Measurements from ENCODE around the gene MSI2. TPM values are rescaled to one million over a fixed set of nuclear protein-coding genes. Genes with fewer than 3 reads are reported as not detected.

MSI2 gene
- total RNA-seq, 4 donors from 2014 or later: 60.7 to 101 (median 70.9) TPM

DNA sequence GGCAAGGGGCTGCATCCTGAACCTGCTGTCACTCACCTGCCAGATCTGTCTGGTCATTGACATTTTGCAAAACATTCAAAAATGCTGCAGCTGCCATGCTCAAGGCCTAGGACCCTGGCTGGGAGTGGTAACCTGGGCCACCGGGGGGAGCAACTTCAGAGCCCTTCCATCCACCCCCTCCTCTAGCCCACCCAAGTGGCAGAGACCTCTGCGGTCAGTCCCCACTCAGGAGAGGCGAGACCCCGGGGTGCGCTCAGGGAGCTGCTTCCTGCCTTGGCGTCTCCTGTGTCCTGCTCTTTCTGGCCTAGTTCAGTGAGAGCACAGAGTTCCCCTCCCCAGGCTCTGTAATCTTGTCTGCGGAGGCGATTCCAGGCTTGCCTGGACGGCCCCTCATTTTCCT lies 380.0 kb downstream of the MSI2 start:
- Histone ChIP-seq H3K27me3 (no peaks in the 10 kb centered on the region), H3K36me3 (peaks cover 0 to 3% of the 10 kb centered on the region in 2 donors), H3K27ac (no peak overlapping the region), H3K4me1 (no peaks in the 10 kb centered on the region), H3K9me3 (no peaks in the 10 kb centered on the region), H3K4me3 (replicated peaks in 1 of 3) (no peak overlapping the region)
- WGBS, 2 donors: 83 to 86% methylated on average over 9 of the region's 9 CpGs
- intact Hi-C loops (cut with DNase I): no loop called here
- DNase-seq: no peak
- TF ChIP-seq, protein P1, sequence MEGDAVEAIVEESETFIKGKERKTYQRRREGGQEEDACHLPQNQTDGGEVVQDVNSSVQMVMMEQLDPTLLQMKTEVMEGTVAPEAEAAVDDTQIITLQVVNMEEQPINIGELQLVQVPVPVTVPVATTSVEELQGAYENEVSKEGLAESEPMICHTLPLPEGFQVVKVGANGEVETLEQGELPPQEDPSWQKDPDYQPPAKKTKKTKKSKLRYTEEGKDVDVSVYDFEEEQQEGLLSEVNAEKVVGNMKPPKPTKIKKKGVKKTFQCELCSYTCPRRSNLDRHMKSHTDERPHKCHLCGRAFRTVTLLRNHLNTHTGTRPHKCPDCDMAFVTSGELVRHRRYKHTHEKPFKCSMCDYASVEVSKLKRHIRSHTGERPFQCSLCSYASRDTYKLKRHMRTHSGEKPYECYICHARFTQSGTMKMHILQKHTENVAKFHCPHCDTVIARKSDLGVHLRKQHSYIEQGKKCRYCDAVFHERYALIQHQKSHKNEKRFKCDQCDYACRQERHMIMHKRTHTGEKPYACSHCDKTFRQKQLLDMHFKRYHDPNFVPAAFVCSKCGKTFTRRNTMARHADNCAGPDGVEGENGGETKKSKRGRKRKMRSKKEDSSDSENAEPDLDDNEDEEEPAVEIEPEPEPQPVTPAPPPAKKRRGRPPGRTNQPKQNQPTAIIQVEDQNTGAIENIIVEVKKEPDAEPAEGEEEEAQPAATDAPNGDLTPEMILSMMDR (IDR thresholded peaks at IDR 0.05): no peak
- no peak for TF ChIP-seq POLR2A (IDR thresholded peaks at IDR 0.05)

DNA sequence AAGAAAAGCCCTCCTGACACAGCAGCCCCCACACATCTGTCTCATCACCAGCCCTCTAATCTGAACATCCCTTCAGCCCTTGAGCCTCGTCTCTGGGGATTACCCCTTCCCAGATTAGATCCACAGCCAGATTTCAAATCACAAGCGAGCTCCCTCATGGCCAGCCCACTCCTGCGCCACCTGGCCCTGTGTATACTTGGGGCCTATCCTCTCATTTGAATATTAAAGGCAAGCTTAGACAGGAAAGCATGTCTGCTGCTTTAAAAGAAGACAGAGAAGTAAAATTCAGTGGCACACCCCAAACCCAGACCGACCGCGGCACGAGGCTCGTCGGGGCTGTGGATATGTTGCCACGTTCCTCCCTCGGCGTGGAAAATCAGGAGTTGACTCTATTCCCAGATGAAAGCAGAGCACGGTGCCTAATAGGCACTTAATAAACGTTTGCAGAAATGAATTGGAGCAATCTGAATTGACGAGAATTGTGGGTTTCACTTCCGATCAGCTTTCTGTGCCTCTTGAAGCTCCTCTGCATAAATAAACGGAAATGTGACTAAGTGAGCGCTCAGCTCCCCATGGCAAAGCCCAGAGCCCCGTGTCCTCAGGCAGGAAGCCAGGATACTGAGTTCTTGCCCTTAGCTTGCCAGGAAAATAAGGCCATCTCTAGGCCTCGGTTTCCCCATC lies 380.8 kb downstream of the MSI2 start:
- Histone ChIP-seq H3K36me3 (peaks cover 0 to 3% of the 10 kb centered on the region in 2 donors), H3K27ac (no peak overlapping the region), H3K27me3 (no peaks in the 10 kb centered on the region), H3K4me1 (peaks cover 0 to 6% of the 10 kb centered on the region in 2 donors), H3K4me3 (replicated peaks in 1 of 3) (no peak overlapping the region), H3K9me3 (no peaks in the 10 kb centered on the region)
- no peak for TF ChIP-seq POLR2A (IDR thresholded peaks at IDR 0.05)
- TF ChIP-seq, protein P1 (IDR thresholded peaks at IDR 0.05): no peak
- DNase-seq: no peak
- 88 to 93% methylated on average over 20 of the region's 20 CpGs for WGBS, 2 donors
- intact Hi-C loops (cut with DNase I): no loop called here

DNA sequence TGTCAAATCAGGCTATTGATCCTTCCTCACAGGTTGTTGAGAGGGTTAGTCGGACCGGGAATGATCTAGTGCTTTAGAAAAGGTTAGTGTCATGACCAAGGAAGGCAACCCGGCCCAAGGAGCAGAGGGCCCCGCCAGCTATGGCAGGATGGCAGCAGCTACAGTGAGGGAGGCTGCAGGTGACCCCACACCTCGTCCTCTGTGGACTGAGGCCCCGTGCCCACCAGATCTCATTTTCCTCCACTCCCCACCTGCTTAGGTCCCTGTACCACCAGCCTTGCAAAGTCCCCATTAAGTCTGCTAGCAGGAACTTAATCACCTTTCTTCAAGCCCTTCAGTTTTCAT lies 381.3 kb downstream of the MSI2 start:
- WGBS, 2 donors: 95% methylated on average over 6 of the region's 6 CpGs
- H3K27ac ChIP-seq: no peak overlapping the region
- intact Hi-C loops (cut with DNase I): no loop called here
- no peaks in the 10 kb centered on the region for H3K9me3 ChIP-seq
- no peak for DNase-seq
- TF ChIP-seq POLR2A (IDR thresholded peaks at IDR 0.05): no peak
- TF ChIP-seq, protein P1 (IDR thresholded peaks at IDR 0.05): no peak
- H3K4me1 ChIP-seq: peaks cover 0 to 6% of the 10 kb centered on the region in 2 donors
- H3K27me3 ChIP-seq: no peaks in the 10 kb centered on the region
- H3K36me3 ChIP-seq: peaks cover 0 to 3% of the 10 kb centered on the region in 2 donors
- no peak overlapping the region for H3K4me3 ChIP-seq (replicated peaks in 1 of 3)

DNA sequence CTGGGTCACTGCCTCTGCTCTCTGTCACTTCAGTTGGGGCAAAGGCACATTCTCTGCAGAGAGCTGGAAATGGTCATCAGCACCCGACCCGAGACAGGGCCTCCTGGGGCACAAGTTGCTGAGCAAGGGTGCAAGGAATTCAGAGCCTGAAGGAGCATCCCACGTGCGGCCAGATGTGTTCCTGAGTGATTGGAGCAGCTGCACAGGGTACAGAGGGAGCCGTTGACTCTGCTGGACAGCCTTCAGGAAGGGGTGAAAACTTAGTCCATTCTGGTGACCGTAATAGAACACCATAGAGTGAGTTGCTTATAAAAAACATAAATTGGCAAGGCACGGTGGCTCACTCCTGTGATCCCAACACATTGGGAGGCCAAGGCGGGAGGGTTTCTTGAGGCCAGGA lies 382.0 kb downstream of the MSI2 start:
- peaks cover 0 to 6% of the 10 kb centered on the region in 2 donors for H3K4me1 ChIP-seq
- WGBS, 2 donors: 90 to 96% methylated on average over 7 to 8 of the region's 8 CpGs
- H3K9me3 ChIP-seq: no peaks in the 10 kb centered on the region
- TF ChIP-seq POLR2A (IDR thresholded peaks at IDR 0.05): no peak
- TF ChIP-seq, protein P1 (IDR thresholded peaks at IDR 0.05): no peak
- peaks cover 0 to 2% of the 10 kb centered on the region in 2 donors for H3K36me3 ChIP-seq
- H3K27me3 ChIP-seq: no peaks in the 10 kb centered on the region
- no peak overlapping the region for H3K4me3 ChIP-seq (replicated peaks in 1 of 3)
- intact Hi-C loops (cut with DNase I): no loop called here
- no peak overlapping the region for H3K27ac ChIP-seq
- no peak for DNase-seq

DNA sequence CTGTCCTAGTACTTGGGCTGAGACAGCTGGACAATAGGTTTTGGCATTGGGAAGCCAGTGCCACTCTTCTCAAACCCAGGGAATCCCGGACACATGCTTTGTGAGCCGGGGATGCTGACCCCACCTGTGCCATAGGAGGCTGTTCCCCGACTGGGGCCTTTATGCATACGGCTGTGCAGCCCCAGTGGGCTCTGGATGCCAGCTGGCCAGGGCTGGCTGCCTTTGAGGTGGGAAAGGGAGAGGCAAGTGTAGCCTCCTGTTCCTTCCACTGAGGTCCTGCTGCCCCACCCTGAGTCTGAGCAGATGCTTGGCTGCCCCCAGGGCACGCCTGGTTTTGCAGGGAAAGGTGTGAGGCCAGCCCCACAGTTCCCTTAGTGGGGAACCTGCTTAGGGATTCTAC lies 383.1 kb downstream of the MSI2 start:
- DNase-seq: no peak
- peaks cover 0 to 6% of the 10 kb centered on the region in 2 donors for H3K4me1 ChIP-seq
- TF ChIP-seq, protein P1 (IDR thresholded peaks at IDR 0.05): no peak
- no peak for TF ChIP-seq POLR2A (IDR thresholded peaks at IDR 0.05)
- WGBS, 2 donors: 91 to 92% methylated on average over 2 to 4 of the region's 5 CpGs
- H3K27me3 ChIP-seq: no peaks in the 10 kb centered on the region
- H3K36me3 ChIP-seq: no peaks in the 10 kb centered on the region
- intact Hi-C loops (cut with DNase I): no loop called here
- no peak overlapping the region for H3K4me3 ChIP-seq (replicated peaks in 1 of 3)
- no peak overlapping the region for H3K27ac ChIP-seq
- no peaks in the 10 kb centered on the region for H3K9me3 ChIP-seq

Data from thyroid gland (tissue), 4 donors.